Naive B cell (primary cell): ENCODE results near the gene KIAA0586. TPM values are rescaled to one million over a fixed set of nuclear protein-coding genes. Genes with fewer than 3 reads are reported as not detected.

Experiments used
- ATAC-seq, 2 donors: fragments of 150-1000 bp; cut with Tn5 transposase; 2 replicates each; pipeline ENCODE4 v1.10.0; 2021; ENCODE audit warnings: low read depth in 2 of 2, mild to moderate bottlenecking in 2 of 2, moderate library complexity in 2 of 2
- DNase-seq: peaks from one replicate; pipeline ENCODE4 v3.0.0; 2022
- H3K27ac Mint-ChIP-seq, 6 donors: one replicate each; pipeline ENCODE4 v1.8.0; 2020 to 2022; ENCODE audit warnings: mild to moderate bottlenecking in 6 of 6, mixed read lengths in 6 of 6, moderate library complexity in 5 of 6, inconsistent platforms in 2 of 6
- H3K27me3 Mint-ChIP-seq, 3 donors: one replicate each; pipeline ENCODE4 v1.8.0; 2021 to 2022; ENCODE audit warnings: mixed read lengths in 3 of 3, mild to moderate bottlenecking in 1 of 3
- H3K36me3 Mint-ChIP-seq, 2 donors: one replicate each; pipeline ENCODE4 v1.8.0; 2020 to 2022; ENCODE audit warnings: mixed read lengths in 2 of 2, inconsistent platforms in 1 of 2, mild to moderate bottlenecking in 1 of 2
- H3K4me1 Mint-ChIP-seq, 3 donors: one replicate each; pipeline ENCODE4 v1.8.0; 2020 to 2022; ENCODE audit warnings: mixed read lengths in 3 of 3, inconsistent platforms in 1 of 3, mild to moderate bottlenecking in 1 of 3, moderate library complexity in 1 of 3
- H3K4me3 Mint-ChIP-seq, 8 donors: one replicate each; pipeline ENCODE4 v1.8.0; 2020 to 2022; ENCODE audit warnings: mild to moderate bottlenecking in 8 of 8, mixed read lengths in 8 of 8, moderate library complexity in 8 of 8, inconsistent platforms in 2 of 8
- H3K9me3 Mint-ChIP-seq, 7 donors: one replicate each; pipeline ENCODE4 v1.8.0; 2020 to 2022; ENCODE audit warnings: mixed read lengths in 7 of 7, mild to moderate bottlenecking in 5 of 7, inconsistent platforms in 2 of 7, moderate library complexity in 1 of 7
- polyA plus RNA-seq, 6 donors: library from polyadenylated mRNA; unstranded; fragments of 300-500 nt; fragmentation: Illumina TruSeq; gene quantifications; one replicate each; pipeline ENCODE4 v1.2.3, GENCODE V29; 2021; ENCODE audit warnings: low read depth in 6 of 6

KIAA0586 gene
- polyA plus RNA-seq, 6 donors from 2014 or later = 8.3 to 26.1 (median 21.3) TPM

GRCh38 chr14:58426670-58427280 is 744 bp upstream of the KIAA0586 start:
- H3K27me3 Mint-ChIP-seq = no peaks in the 10 kb centered on the region
- ATAC-seq (peak; percentile 18 to 22), DNase-seq (no peak)
- H3K4me1 Mint-ChIP-seq = peaks cover 11 to 40% (median 20%) of the 10 kb centered on the region in 3 donors
- H3K4me3 Mint-ChIP-seq = peak overlapping the region; percentile 73 to 98 (median 92)
- peak overlapping the region; percentile 91 to 99 (median 97) for H3K27ac Mint-ChIP-seq
- no peaks in the 10 kb centered on the region for H3K9me3 Mint-ChIP-seq
- no peaks in the 10 kb centered on the region for H3K36me3 Mint-ChIP-seq

DNA sequence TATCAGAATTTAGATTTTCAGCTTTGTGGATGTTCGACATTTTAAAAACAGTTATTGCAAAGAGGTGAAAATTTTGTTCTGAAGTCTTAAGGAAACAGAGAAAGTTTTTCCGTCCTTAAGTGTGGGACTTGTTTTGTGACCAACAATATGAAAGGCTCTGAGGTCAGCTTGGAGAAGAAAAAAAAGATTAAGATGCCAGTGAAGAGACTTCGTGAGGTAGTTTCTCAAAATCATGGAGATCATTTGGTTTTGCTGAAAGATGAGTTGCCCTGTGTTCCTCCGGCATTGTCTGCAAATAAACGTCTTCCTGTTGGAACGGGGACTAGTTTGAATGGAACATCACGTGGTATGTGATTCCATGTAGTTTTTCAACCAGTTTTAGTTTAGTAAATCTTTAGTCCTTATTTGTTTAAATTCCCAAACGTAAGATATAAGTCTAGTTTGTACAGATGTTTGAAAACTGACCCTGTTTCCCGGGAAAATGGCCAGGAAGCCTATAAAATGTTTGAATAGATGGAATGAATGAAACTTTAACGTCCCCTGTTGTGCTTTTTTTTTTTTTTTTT is 682 bp downstream of the KIAA0586 start:
- H3K4me3 Mint-ChIP-seq = peak overlapping the region; percentile 73 to 98 (median 92)
- H3K4me1 Mint-ChIP-seq = peaks cover 11 to 40% (median 20%) of the 10 kb centered on the region in 3 donors
- H3K27me3 Mint-ChIP-seq = no peaks in the 10 kb centered on the region
- H3K9me3 Mint-ChIP-seq = no peaks in the 10 kb centered on the region
- no peaks in the 10 kb centered on the region for H3K36me3 Mint-ChIP-seq
- DNase-seq (no peak), ATAC-seq (no peak)
- H3K27ac Mint-ChIP-seq = peak overlapping the region; percentile 91 to 99 (median 97)

DNA sequence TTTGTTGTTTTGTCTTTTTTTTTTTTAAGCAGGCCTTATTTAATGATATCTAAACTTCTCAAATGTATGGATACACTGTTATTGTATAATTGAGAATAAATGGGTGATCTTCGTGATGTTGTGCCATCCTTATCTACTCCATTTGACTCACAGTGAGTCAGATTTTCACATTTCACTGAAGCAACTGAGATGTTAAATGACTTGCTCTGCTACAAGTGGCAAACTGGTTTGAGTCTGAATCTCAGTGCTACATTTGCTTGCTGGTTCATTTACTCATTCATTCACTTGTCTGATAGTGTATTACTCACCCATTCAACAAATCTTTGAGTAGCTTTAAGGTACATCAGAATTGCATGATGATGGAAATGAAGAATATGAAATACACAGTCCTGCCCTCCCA is 2.6 kb downstream of the KIAA0586 start:
- H3K27ac Mint-ChIP-seq = peak overlapping the region in 2 of 6 donors; percentile 11 to 73

GRCh38 chr14:58439476-58439875 is 12.0 kb downstream of the KIAA0586 start:
- no peaks in the 10 kb centered on the region for H3K9me3 Mint-ChIP-seq
- no peak overlapping the region for H3K4me3 Mint-ChIP-seq
- peaks cover 0 to 7% (median 0%) of the 10 kb centered on the region in 3 donors for H3K4me1 Mint-ChIP-seq
- peak overlapping the region in 1 of 6 donors; percentile 43 for H3K27ac Mint-ChIP-seq
- ATAC-seq (no peak), DNase-seq (no peak)
- no peaks in the 10 kb centered on the region for H3K27me3 Mint-ChIP-seq
- peaks cover 16 to 18% of the 10 kb centered on the region in 2 donors for H3K36me3 Mint-ChIP-seq

More for the DNA sequence above, 2.6 kb downstream of the KIAA0586 start:
- H3K4me1 Mint-ChIP-seq = peaks cover 8 to 34% (median 20%) of the 10 kb centered on the region in 3 donors
- ATAC-seq (no peak), DNase-seq (no peak)
- peaks cover 0 to 9% of the 10 kb centered on the region in 2 donors for H3K36me3 Mint-ChIP-seq
- peak overlapping the region in 1 of 8 donors; percentile 87 for H3K4me3 Mint-ChIP-seq
- H3K27me3 Mint-ChIP-seq = no peaks in the 10 kb centered on the region
- no peaks in the 10 kb centered on the region for H3K9me3 Mint-ChIP-seq

DNA sequence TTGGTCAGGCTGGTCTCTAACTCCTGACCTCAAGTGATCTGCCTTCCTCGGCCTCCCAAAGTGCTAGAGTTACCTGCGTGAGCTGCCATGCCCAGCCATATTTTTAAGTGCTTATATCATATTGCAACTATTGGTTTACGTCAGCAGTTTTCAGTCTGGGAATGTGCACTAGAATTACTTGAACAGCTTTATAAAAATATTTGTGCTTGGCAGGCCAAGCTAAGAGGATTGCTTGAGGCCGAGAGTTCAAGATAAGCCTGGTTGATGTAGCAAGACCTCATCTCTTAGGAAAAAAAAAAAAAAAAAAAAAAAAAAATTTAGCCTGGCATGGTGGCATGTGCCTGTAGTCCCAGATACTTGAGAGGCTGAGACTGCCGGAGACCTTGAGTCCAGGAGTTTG is 17.1 kb downstream of the KIAA0586 start:
- Mint-ChIP-seq H3K4me1 (no peaks in the 10 kb centered on the region), H3K9me3 (no peaks in the 10 kb centered on the region), H3K36me3 (no peaks in the 10 kb centered on the region), H3K4me3 (no peak overlapping the region), H3K27me3 (no peaks in the 10 kb centered on the region), H3K27ac (no peak overlapping the region)
- ATAC-seq (no peak), DNase-seq (no peak)

DNA sequence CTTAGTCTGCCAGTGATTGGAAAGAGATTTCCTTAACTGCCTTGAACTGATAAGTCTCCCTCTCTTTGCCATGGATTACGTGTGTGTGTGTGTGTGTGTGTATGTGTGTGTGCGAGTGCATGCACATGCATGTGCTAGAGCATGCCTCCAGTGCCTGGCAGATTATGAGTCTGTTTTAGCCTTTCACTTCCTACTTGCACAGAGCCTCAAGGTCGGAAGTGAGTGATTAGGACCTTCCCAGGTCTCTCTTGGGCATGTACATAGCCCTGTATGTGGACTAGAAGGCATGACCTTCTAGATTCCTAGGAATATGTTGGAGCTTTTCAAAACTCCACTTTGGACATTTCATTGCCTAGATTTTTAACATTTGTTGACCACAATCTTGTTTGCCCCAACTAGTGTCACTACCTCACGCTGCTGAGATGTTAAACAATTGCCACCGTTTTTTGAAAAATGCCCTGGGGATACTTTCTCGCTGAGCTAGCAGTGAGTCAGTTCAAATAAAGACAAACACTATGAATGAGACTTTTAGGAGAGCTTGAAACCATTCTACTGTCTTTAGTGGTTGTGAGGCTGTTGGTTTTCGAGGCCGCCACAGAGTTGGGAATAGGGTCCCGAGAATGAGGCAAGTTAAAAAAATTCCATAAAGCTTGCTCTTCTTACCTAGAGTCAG is 28.2 kb downstream of the KIAA0586 start:
- DNase-seq (no peak), ATAC-seq (no peak)
- Mint-ChIP-seq H3K4me3 (no peak overlapping the region), H3K4me1 (no peaks in the 10 kb centered on the region), H3K9me3 (peaks cover 0 to 4% (median 0%) of the 10 kb centered on the region in 7 donors), H3K27ac (no peak overlapping the region), H3K36me3 (peaks cover 18 to 32% of the 10 kb centered on the region in 2 donors), H3K27me3 (no peaks in the 10 kb centered on the region)

DNA sequence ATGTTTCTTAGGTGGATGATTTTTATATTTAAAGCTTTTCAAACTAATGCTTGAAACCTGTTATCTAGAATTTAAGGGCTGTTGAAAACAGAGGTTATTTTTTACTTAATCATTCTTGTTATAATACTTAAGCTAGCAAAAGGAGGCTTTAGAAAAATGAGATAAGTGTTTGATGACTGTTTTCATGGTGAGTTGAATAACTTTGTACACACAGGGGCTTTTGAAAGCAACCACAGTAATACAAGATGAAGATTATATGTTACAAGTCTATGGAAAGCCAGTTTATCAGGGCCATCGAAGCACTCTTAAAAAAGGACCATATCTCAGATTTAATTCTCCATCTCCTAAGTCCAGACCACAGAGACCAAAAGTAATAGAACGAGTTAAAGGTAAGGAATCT is 33.3 kb downstream of the KIAA0586 start:
- no peak overlapping the region for H3K4me3 Mint-ChIP-seq
- no peaks in the 10 kb centered on the region for H3K4me1 Mint-ChIP-seq
- no peaks in the 10 kb centered on the region for H3K27me3 Mint-ChIP-seq
- no peak overlapping the region for H3K27ac Mint-ChIP-seq
- peaks cover 18 to 23% of the 10 kb centered on the region in 2 donors for H3K36me3 Mint-ChIP-seq
- ATAC-seq = no peak
- no peak for DNase-seq
- H3K9me3 Mint-ChIP-seq = no peaks in the 10 kb centered on the region

- no peak overlapping the region for H3K27ac Mint-ChIP-seq
- peaks cover 14 to 15% of the 10 kb centered on the region in 2 donors for H3K36me3 Mint-ChIP-seq
- no peak overlapping the region for H3K4me3 Mint-ChIP-seq
- DNase-seq (no peak), ATAC-seq (no peak)
- no peaks in the 10 kb centered on the region for H3K9me3 Mint-ChIP-seq
- H3K4me1 Mint-ChIP-seq = no peaks in the 10 kb centered on the region
- H3K27me3 Mint-ChIP-seq = no peaks in the 10 kb centered on the region
Observed at GRCh38 chr14:58463147-58463546, 35.6 kb downstream of the KIAA0586 start.

DNA sequence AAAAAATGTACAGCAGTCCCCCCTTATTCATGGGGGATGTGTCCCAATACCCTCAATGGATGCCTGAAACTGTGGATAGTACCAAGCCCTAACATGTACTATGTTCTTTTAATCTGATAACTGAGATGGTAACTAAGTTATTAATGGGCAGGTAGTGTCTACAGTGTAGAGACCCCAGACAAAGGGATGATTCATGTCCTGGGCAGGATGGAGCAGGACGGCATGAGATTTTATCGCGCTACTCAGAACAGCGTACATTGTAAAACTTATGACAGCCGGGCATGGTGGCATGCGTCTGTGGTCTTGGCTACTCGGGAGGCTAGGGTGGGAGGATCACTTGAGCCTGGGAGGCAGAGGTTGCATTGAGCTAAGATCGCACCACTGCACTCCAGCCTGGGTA is 37.1 kb downstream of the KIAA0586 start:
- ATAC-seq = no peak
- peaks cover 18 to 28% of the 10 kb centered on the region in 2 donors for H3K36me3 Mint-ChIP-seq

DNA sequence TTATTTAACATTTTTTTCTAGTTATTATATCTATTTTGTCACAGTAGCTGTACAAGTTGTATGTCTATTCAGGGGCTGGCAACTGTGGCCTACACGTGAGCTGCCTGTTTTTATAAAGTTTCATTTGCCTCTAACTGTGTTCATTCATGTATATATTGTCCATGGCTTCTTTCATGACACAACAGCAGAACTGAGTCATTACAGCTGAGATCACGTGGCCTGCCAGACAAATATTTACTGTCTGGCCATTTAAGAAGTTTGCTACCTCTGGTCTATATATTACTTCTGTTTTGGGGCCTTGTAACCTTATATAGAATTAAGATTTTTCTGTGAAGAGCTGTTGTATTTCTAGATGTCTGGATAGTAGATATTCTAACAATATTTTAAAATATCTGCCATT is 37.9 kb downstream of the KIAA0586 start:
- ATAC-seq = no peak
- no peak for DNase-seq
- no peak overlapping the region for H3K27ac Mint-ChIP-seq
- no peaks in the 10 kb centered on the region for H3K9me3 Mint-ChIP-seq
- H3K4me3 Mint-ChIP-seq = no peak overlapping the region
- H3K36me3 Mint-ChIP-seq = peaks cover 15 to 28% of the 10 kb centered on the region in 2 donors
- peaks cover 0 to 4% (median 0%) of the 10 kb centered on the region in 3 donors for H3K4me1 Mint-ChIP-seq
- H3K27me3 Mint-ChIP-seq = no peaks in the 10 kb centered on the region

More for the DNA sequence above, 37.1 kb downstream of the KIAA0586 start:
- no peaks in the 10 kb centered on the region for H3K27me3 Mint-ChIP-seq
- H3K27ac Mint-ChIP-seq = peak overlapping the region in 1 of 6 donors; percentile 27
- H3K4me1 Mint-ChIP-seq = peaks cover 0 to 4% (median 0%) of the 10 kb centered on the region in 3 donors
- H3K9me3 Mint-ChIP-seq = no peaks in the 10 kb centered on the region
- DNase-seq = no peak
- no peak overlapping the region for H3K4me3 Mint-ChIP-seq

- H3K9me3 Mint-ChIP-seq = no peaks in the 10 kb centered on the region
- no peak overlapping the region for H3K27ac Mint-ChIP-seq
- H3K4me3 Mint-ChIP-seq = no peak overlapping the region
- ATAC-seq (no peak), DNase-seq (no peak)
- no peaks in the 10 kb centered on the region for H3K27me3 Mint-ChIP-seq
- H3K4me1 Mint-ChIP-seq = peaks cover 0 to 4% (median 0%) of the 10 kb centered on the region in 3 donors
- peaks cover 8 to 28% of the 10 kb centered on the region in 2 donors for H3K36me3 Mint-ChIP-seq
Observed at GRCh38 chr14:58466459-58466858, 38.9 kb downstream of the KIAA0586 start.

DNA sequence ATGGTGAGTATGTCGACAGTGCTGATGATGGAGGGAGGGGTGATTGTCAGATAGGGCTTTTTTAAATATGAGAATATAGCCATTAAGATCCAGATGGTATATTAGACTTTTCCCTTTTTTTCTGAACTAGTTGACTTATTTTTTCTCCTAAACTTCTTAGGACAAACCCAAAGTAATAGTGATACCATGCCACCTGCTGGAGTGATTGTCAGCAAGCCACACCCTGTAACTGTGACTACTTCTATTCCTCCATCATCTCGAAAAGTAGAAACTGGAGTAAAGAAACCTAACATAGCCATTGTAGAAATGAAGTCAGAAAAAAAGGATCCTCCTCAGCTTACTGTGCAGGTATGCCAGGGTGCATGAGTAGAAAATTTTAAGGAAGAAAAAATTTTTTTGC is 40.1 kb downstream of the KIAA0586 start:
- ATAC-seq (no peak), DNase-seq (no peak)
- Mint-ChIP-seq H3K27ac (no peak overlapping the region), H3K36me3 (peaks cover 13 to 33% of the 10 kb centered on the region in 2 donors), H3K4me1 (peaks cover 0 to 4% (median 0%) of the 10 kb centered on the region in 3 donors), H3K9me3 (no peaks in the 10 kb centered on the region), H3K4me3 (no peak overlapping the region), H3K27me3 (no peaks in the 10 kb centered on the region)

DNA sequence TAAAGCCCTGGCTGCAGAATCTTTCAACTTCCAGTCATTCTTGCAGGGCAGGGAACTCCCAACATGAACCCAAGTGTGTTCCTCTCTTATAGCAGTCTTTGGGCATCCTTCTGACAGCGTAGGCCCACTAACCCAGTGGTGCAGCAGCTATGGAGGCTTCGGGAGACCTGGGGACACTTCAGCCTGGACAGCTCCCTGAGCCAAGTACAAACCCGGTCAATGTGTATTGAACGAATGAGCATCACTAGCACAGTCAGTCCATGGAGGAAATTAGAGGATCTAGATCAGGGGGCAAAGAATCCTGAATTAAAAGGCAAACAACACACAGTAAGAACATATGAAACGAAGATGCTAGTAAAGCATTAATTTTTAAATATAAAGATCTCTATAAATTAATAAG is 41.8 kb downstream of the KIAA0586 start:
- DNase-seq = no peak
- Mint-ChIP-seq H3K36me3 (peaks cover 13 to 34% of the 10 kb centered on the region in 2 donors), H3K27ac (no peak overlapping the region), H3K27me3 (no peaks in the 10 kb centered on the region), H3K4me1 (peaks cover 0 to 4% (median 0%) of the 10 kb centered on the region in 3 donors), H3K9me3 (no peaks in the 10 kb centered on the region), H3K4me3 (no peak overlapping the region)
- no peak for ATAC-seq

DNA sequence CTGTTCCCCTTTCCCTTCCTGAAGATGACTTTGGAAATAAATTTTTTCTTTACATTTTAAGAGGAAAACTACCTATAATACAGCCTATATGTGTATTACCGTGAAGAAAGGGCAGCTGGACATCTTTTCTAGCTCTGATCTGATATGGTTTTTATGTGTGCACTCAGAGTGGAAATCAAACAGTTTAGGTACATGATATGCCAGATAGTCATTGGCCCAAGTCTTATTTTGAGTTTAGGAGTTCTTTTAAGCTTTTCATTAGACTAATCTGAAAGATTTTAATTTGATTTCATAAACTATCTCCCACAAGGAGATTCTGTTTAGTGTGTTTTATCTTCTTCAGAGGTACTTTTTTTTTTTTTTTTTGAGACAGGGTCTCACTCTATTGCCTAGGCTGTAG is 48.8 kb downstream of the KIAA0586 start:
- H3K4me1 Mint-ChIP-seq = peaks cover 7 to 8% (median 7%) of the 10 kb centered on the region in 3 donors
- H3K27ac Mint-ChIP-seq = peak overlapping the region in 1 of 6 donors; percentile 42
- DNase-seq (no peak), ATAC-seq (no peak)
- H3K9me3 Mint-ChIP-seq = no peaks in the 10 kb centered on the region
- H3K36me3 Mint-ChIP-seq = peaks cover 20 to 26% of the 10 kb centered on the region in 2 donors
- no peaks in the 10 kb centered on the region for H3K27me3 Mint-ChIP-seq
- no peak overlapping the region for H3K4me3 Mint-ChIP-seq
